H1 (cell line): Measurements from ENCODE around the gene MFGE8. TPM values are rescaled to one million over a fixed set of nuclear protein-coding genes. Genes with fewer than 3 reads are reported as not detected.

ENCODE experiments used
- CTCF ChIA-PET: fragments of 300-600 bp; sonication (Branson Sonifier 250); formaldehyde crosslinking; loops from one replicate; lab custom pipeline; 2021; ENCODE audit not compliant: partially characterized antibody; lab: Charles Lee
- POLR2A ChIA-PET: fragments of 300-600 bp; sonication (Branson Sonifier 250); formaldehyde crosslinking; loops from one replicate; lab custom pipeline; 2021; ENCODE audit warnings: inconsistent platforms; ENCODE audit not compliant: partially characterized antibody; lab: Charles Lee
- DNase-seq, 2 experiments: peaks; one replicate each; pipeline versions ENCODE4 v3.0.0 to v3.0.0-alpha.2; 2010 to 2022; ENCODE audit warnings: low spot score in 2 of 2, low read depth in 1 of 2, mixed read lengths in 1 of 2
- FAIRE-seq: peaks from 2 replicates; lab custom pipeline; 2011; peaks lifted over from hg19 to GRCh38; lab: Jason Lieb, UNC
- H2AFZ ChIP-seq: 2 replicates; pipeline ENCODE4 v1.8.1; 2012; ENCODE audit warnings: low read length, inconsistent platforms
- H2AK5ac ChIP-seq: 2 replicates; pipeline ENCODE4 v1.6.1; 2013; ENCODE audit warnings: low read depth, low read length
- H2BK120ac ChIP-seq: replicated peaks from 2 replicates; pipeline ENCODE3; 2013; ENCODE audit warnings: low read depth, low read length, inconsistent platforms
- H2BK12ac ChIP-seq: 2 replicates; pipeline ENCODE4 v1.6.1; 2013; ENCODE audit warnings: low read depth, low read length
- H2BK15ac ChIP-seq: 2 replicates; pipeline ENCODE4 v1.6.1; 2013; ENCODE audit warnings: low read length
- H2BK20ac ChIP-seq: 2 replicates; pipeline ENCODE4 v1.6.1; 2013; ENCODE audit warnings: low read length
- H2BK5ac ChIP-seq: 2 replicates; pipeline ENCODE4 v1.6.1; 2013; ENCODE audit warnings: low read depth, low read length
- H3K14ac ChIP-seq: 2 replicates; pipeline ENCODE4 v1.6.1; 2013; ENCODE audit warnings: inconsistent platforms; ENCODE audit not compliant: insufficient read length
- H3K18ac ChIP-seq: 2 replicates; pipeline ENCODE4 v1.6.1; 2013; ENCODE audit warnings: low read length; ENCODE audit errors: extremely low read depth
- H3K23ac ChIP-seq: 2 replicates; pipeline ENCODE4 v1.6.1; 2013; ENCODE audit warnings: inconsistent platforms; ENCODE audit not compliant: insufficient read length
- H3K23me2 ChIP-seq: 2 replicates; pipeline ENCODE4 v1.6.1; 2013; ENCODE audit warnings: low read depth, low read length
- H3K27ac ChIP-seq: 2 replicates; pipeline ENCODE4 v1.6.1; 2011; ENCODE audit warnings: low read depth, low read length, inconsistent platforms
- H3K27me3 ChIP-seq, 4 experiments: replicated peaks in 1 of 4; 1 replicate in 1 of 4; 2 replicates in 3 of 4; pipeline versions ENCODE4 v1.6.1 to v1.8.1; 2011 to 2013; ENCODE audit warnings: low read length in 3 of 4, mild to moderate bottlenecking in 3 of 4, inconsistent platforms in 2 of 4, mixed read lengths in 2 of 4, moderate library complexity in 1 of 4; ENCODE audit not compliant: control insufficient read depth in 3 of 4, insufficient read depth in 3 of 4; ENCODE audit errors: extremely low read depth in 1 of 4
- H3K36me3 ChIP-seq, 4 experiments: 2 replicates each; pipeline versions ENCODE4 v1.6.1 to v1.8.1; 2011 to 2013; ENCODE audit warnings: mild to moderate bottlenecking in 4 of 4, low read length in 3 of 4, moderate library complexity in 2 of 4, control low read depth in 1 of 4, inconsistent platforms in 1 of 4; ENCODE audit not compliant: insufficient read depth in 4 of 4, control insufficient read depth in 2 of 4
- H3K4ac ChIP-seq: replicated peaks from 2 replicates; pipeline ENCODE3; 2013; ENCODE audit warnings: low read length, low read depth, mixed read lengths, inconsistent platforms; ENCODE audit not compliant: insufficient read length
- H3K4me1 ChIP-seq, 4 experiments: replicated peaks in 1 of 4; 1 replicate in 1 of 4; 2 replicates in 3 of 4; pipeline versions ENCODE4 v1.6.1 to v1.8.1; 2011 to 2013; ENCODE audit warnings: low read length in 3 of 4, inconsistent platforms in 2 of 4, mixed read lengths in 1 of 4; ENCODE audit not compliant: insufficient read depth in 4 of 4, control insufficient read depth in 3 of 4
- H3K4me2 ChIP-seq, 2 experiments: 2 replicates each; pipeline versions ENCODE4 v1.6.1 to v1.8.1; 2011 to 2013; ENCODE audit warnings: low read depth in 2 of 2, low read length in 2 of 2, control low read depth in 1 of 2, inconsistent platforms in 1 of 2, mild to moderate bottlenecking in 1 of 2; ENCODE audit not compliant: insufficient read depth in 1 of 2
- H3K4me3 ChIP-seq, 4 experiments: fragments of 200-600, 300-600 bp in 1 of 4; sonication (generic), shearing (Covaris generic), sonication (Bioruptor Twin) in 1 of 4; 2 replicates each; pipeline versions ENCODE4 v1.5.1 to v1.8.1; 2011 to 2016; ENCODE audit warnings: low read length in 4 of 4, low read depth in 3 of 4, control low read depth in 2 of 4, inconsistent platforms in 2 of 4, mild to moderate bottlenecking in 2 of 4, mixed read lengths in 1 of 4, moderate library complexity in 1 of 4; ENCODE audit not compliant: insufficient read depth in 2 of 4; ENCODE audit errors: extremely low read depth in 1 of 4
- H3K56ac ChIP-seq: replicated peaks from 2 replicates; pipeline ENCODE3; 2013; ENCODE audit warnings: low read depth, mild to moderate bottlenecking, mixed read lengths, low read length, inconsistent platforms; ENCODE audit not compliant: insufficient read length
- H3K79me1 ChIP-seq: 2 replicates; pipeline ENCODE4 v1.6.1; 2013; ENCODE audit warnings: low read depth, low read length, control low read depth
- H3K79me2 ChIP-seq, 2 experiments: 2 replicates each; pipeline versions ENCODE4 v1.6.1 to v1.8.1; 2012 to 2013; ENCODE audit warnings: low read length in 2 of 2, mild to moderate bottlenecking in 2 of 2, inconsistent platforms in 1 of 2; ENCODE audit not compliant: insufficient read depth in 2 of 2, control insufficient read depth in 1 of 2
- H3K9ac ChIP-seq, 4 experiments: replicated peaks in 1 of 4; 1 replicate in 1 of 4; 2 replicates in 3 of 4; pipeline versions ENCODE4 v1.6.1 to v1.8.1; 2011 to 2013; ENCODE audit warnings: low read depth in 3 of 4, low read length in 3 of 4, control low read depth in 2 of 4, mild to moderate bottlenecking in 2 of 4, moderate library complexity in 2 of 4, inconsistent platforms in 1 of 4; ENCODE audit errors: extremely low read depth in 1 of 4
- H3K9me3 ChIP-seq, 2 experiments: 2 replicates each; pipeline versions ENCODE4 v1.6.1 to v1.8.1; 2012 to 2013; ENCODE audit warnings: mild to moderate bottlenecking in 2 of 2, moderate library complexity in 2 of 2, control low read depth in 1 of 2, inconsistent platforms in 1 of 2, low read depth in 1 of 2, low read length in 1 of 2, mixed read lengths in 1 of 2; ENCODE audit not compliant: insufficient read depth in 2 of 2
- H4K20me1 ChIP-seq, 2 experiments: replicated peaks in 1 of 2; 2 replicates each; pipeline versions ENCODE3 to v1.8.1; 2011 to 2013; ENCODE audit warnings: inconsistent platforms in 2 of 2, low read length in 2 of 2, mild to moderate bottlenecking in 1 of 2; ENCODE audit not compliant: insufficient read depth in 2 of 2, control insufficient read depth in 1 of 2
- H4K5ac ChIP-seq: 2 replicates; pipeline ENCODE4 v1.6.1; 2013; ENCODE audit warnings: low read length, low read depth, mixed read lengths, inconsistent platforms; ENCODE audit not compliant: insufficient read length
- H4K8ac ChIP-seq: 2 replicates; pipeline ENCODE4 v1.8.0; 2013; ENCODE audit warnings: mild to moderate bottlenecking, moderate library complexity, low read length, inconsistent platforms; ENCODE audit not compliant: insufficient read depth; ENCODE audit errors: extremely low read depth
- H4K91ac ChIP-seq: replicated peaks from 2 replicates; pipeline ENCODE3; 2013; ENCODE audit warnings: low read length, mixed read lengths, inconsistent platforms; ENCODE audit not compliant: insufficient read length
- CEBPB ChIP-seq: IDR thresholded peaks from 2 replicates; pipeline ENCODE4 v1.6.1; 2012; ENCODE audit warnings: low read depth, low read length
- CREB1 ChIP-seq: IDR thresholded peaks from 2 replicates; pipeline ENCODE4 v1.6.1; 2012; ENCODE audit warnings: inconsistent platforms
- EZH2 ChIP-seq: fragments of 200-600 bp; sonication (generic); IDR thresholded peaks from 2 replicates; pipeline ENCODE4 v1.7.1; 2012; ENCODE audit warnings: low read depth, mild to moderate bottlenecking, moderate library complexity, low read length, inconsistent platforms; ENCODE audit not compliant: severe bottlenecking
- RFX5 ChIP-seq: IDR thresholded peaks from 2 replicates; pipeline ENCODE4 v1.6.1; 2011; ENCODE audit warnings: low read depth, low read length, improper control_type of control experiment, borderline replicate concordance
- RXRA ChIP-seq: IDR thresholded peaks from 2 replicates; pipeline ENCODE4 v1.6.1; 2011; ENCODE audit warnings: low read depth, mild to moderate bottlenecking, low read length, moderate library complexity; ENCODE audit not compliant: insufficient read depth
- TAF1 ChIP-seq: IDR thresholded peaks from 2 replicates; pipeline ENCODE4 v1.6.1; 2011; ENCODE audit warnings: mild to moderate bottlenecking, low read depth, low read length
- TAF7 ChIP-seq: optimal IDR thresholded peaks from 2 replicates; pipeline ENCODE3; 2011; ENCODE audit warnings: low read depth, mild to moderate bottlenecking, inconsistent platforms, low read length, moderate library complexity, borderline replicate concordance
- TCF12 ChIP-seq: IDR thresholded peaks from 2 replicates; pipeline ENCODE4 v1.6.1; 2011; ENCODE audit warnings: low read depth, mild to moderate bottlenecking, low read length
- WGBS, 2 experiments: shearing (Covaris generic) in 1 of 2; methylation state at CpG; one replicate each; pipeline versions ENCODE4 v1.1.6 to v1.1.7; 2013 to 2015; ENCODE audit warnings: low lambda C conversion rate in 2 of 2, mixed read lengths in 2 of 2, inconsistent platforms in 1 of 2, low coverage in 1 of 2, missing lambda C conversion rate in 1 of 2; ENCODE audit not compliant: insufficient replicate concordance in 2 of 2, insufficient coverage in 1 of 2, insufficient read length in 1 of 2; ENCODE audit errors: extremely low coverage in 1 of 2, missing lambda C conversion rate in 1 of 2; 5-methylcytosine and 5-hydroxymethylcytosine counted together
- polyA plus RNA-seq, 7 experiments: library from polyadenylated mRNA; depleted of rRNA in 3 of 7; stranded (reverse) in 5 of 7; unstranded in 2 of 7; fragments of >200 nt in 5 of 7; fragments of 200-250 nt in 2 of 7; gene quantifications; 1 replicate in 5 of 7; 2 replicates in 1 of 7; 4 replicates in 1 of 7; pipeline versions ENCODE4 v1.2.1 to v1.2.3, GENCODE V29; 2011 to 2013; ENCODE audit warnings: missing spikeins in 2 of 7, mixed read lengths in 2 of 7
- total RNA-seq: library from RNA; stranded (reverse); fragmentation: NEBNext Ultra II Directional; extraction: Animal tissue kit (Norgen Biotek cat#: 25700); gene quantifications from 2 replicates; pipeline ENCODE4 v1.2.1, GENCODE V29; 2021

Gene MFGE8
- total and polyA plus RNA-seq, 2 of the 8 experiments (the other 6 are each of a cell fraction or from before 2014, with no cell fraction given), result 1,237 to 2,117 TPM

DNA sequence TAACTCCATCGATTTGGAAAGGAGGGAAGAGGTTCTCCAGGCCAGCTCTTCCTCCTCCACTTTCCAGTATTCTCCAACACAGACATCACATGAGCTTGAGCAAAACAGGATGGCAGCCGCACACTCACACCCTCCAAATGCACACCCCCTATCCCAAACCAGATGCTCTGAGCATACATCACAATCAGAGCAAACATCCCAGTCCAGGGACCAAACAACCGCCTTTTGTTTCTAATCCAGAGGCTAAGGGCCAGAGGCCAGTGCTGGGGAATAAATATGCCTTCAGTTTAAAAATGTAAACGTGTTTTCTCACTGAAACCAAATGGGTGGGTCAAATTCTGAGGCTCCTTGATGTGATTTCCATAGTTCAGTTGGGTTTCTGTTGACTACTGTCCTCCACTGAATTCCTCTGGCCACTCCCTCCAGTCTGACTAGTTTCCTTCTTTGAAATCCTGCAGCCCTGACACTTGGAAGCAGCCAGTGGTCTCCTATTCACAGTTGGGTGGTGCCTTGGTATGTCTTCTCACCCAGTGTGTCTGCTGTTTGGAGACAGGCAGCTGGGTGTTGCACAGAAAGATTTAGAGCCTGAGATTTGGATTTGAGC, 19.2 kb upstream of the MFGE8 start:
- no peak overlapping the region for H3K4me2 ChIP-seq
- H3K56ac ChIP-seq, result no peak overlapping the region
- peaks cover 0 to 3% (median 0%) of the 10 kb centered on the region in 4 experiments; a peak in 2 of 7 replicates for H3K4me1 ChIP-seq
- no peak for TF ChIP-seq TAF1
- no peak for TF ChIP-seq EZH2
- TF ChIP-seq TCF12, result no peak
- TF ChIP-seq TAF7, result no peak
- no peak for TF ChIP-seq RFX5
- no peak for TF ChIP-seq CEBPB
- TF ChIP-seq CREB1, result no peak
- TF ChIP-seq RXRA, result no peak
- TF ChIP-seq, all 59 proteins: peak for 0
- peaks cover 0 to 4% (median 0%) of the 10 kb centered on the region in 4 experiments; a peak in 2 of 8 replicates for H3K36me3 ChIP-seq
- no peaks in the 10 kb centered on the region for H3K79me1 ChIP-seq
- 63% methylated on average over 4 of the region's 4 CpGs; no CpG with 5 or more reads in 1 of the 2 experiments for whole genome bisulfite sequencing, 2 experiments
- H3K14ac ChIP-seq, result no peak overlapping the region
- no peak overlapping the region for H2AFZ ChIP-seq
- ChIA-PET POLR2A (no interaction called here), CTCF (interaction anchor here (1.0 kb wide), 2 partner anchors 27 to 66 kb away, joined by 3 read pairs; no protein-coding TSS in a partner anchor)
- H3K9ac ChIP-seq, result no peak overlapping the region
- no peak overlapping the region for H2AK5ac ChIP-seq
- no peak overlapping the region for H3K4me3 ChIP-seq
- no peak overlapping the region for H4K5ac ChIP-seq
- H3K18ac ChIP-seq, result no peak overlapping the region
- H3K23me2 ChIP-seq, result no peaks in the 10 kb centered on the region
- FAIRE-seq, result no peak
- no peaks in the 10 kb centered on the region for H3K79me2 ChIP-seq
- no peak overlapping the region for H2BK12ac ChIP-seq
- H2BK20ac ChIP-seq, result no peak overlapping the region
- no peak overlapping the region for H4K91ac ChIP-seq
- DNase-seq, result peak in 1 of 2 experiments; percentile 26
- H3K27ac ChIP-seq, result no peak overlapping the region
- peaks cover 8 to 25% of the 10 kb centered on the region in 2 experiments; a peak in 3 of 4 replicates for H3K9me3 ChIP-seq
- H3K4ac ChIP-seq, result no peak overlapping the region
- no peaks in the 10 kb centered on the region for H3K27me3 ChIP-seq
- no peak overlapping the region for H3K23ac ChIP-seq
- H4K20me1 ChIP-seq, result no peaks in the 10 kb centered on the region
- H4K8ac ChIP-seq, result no peak overlapping the region
- H2BK120ac ChIP-seq, result peak overlapping the region; percentile 86
- no peak overlapping the region; the same call in 1 of the 2 replicates for H2BK5ac ChIP-seq
- H2BK15ac ChIP-seq, result no peak overlapping the region
